Measurements from ENCODE around the gene FOXM1.

FOXM1 gene

DNA sequence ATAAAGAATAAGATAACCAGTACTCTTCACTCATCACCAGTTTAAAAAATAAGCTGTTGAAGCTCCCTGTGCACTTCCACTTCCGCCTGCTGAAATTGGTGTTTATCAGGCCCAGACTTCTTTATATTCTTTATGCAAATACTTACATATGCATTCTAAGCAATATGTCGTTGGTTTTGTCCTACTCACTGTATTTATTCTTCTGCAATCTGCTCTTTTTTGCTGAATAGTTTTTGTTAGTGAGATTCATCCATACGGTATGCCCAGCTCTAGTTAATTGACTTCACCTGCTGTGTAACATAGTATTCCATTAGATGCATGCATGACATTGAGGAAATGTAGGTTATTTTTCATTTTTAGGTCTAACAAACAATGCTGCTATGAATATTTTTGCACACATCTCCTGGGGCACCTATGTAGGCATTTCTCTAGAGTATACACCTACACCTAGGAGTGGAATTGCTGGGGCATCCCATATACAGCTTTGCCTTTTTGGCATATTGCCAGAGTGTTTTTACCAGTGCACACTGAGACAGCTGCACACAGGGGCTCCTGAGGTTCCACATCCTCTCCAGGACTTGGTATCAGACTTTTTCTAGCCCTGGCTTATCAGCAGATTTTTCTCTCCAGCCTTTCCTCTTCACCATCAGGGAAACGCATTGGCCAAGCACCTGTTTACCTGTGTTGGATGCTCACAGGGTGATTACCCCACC lies 41.1 kb downstream of the FOXM1 start:
- DNase-seq, result no peak

DNA sequence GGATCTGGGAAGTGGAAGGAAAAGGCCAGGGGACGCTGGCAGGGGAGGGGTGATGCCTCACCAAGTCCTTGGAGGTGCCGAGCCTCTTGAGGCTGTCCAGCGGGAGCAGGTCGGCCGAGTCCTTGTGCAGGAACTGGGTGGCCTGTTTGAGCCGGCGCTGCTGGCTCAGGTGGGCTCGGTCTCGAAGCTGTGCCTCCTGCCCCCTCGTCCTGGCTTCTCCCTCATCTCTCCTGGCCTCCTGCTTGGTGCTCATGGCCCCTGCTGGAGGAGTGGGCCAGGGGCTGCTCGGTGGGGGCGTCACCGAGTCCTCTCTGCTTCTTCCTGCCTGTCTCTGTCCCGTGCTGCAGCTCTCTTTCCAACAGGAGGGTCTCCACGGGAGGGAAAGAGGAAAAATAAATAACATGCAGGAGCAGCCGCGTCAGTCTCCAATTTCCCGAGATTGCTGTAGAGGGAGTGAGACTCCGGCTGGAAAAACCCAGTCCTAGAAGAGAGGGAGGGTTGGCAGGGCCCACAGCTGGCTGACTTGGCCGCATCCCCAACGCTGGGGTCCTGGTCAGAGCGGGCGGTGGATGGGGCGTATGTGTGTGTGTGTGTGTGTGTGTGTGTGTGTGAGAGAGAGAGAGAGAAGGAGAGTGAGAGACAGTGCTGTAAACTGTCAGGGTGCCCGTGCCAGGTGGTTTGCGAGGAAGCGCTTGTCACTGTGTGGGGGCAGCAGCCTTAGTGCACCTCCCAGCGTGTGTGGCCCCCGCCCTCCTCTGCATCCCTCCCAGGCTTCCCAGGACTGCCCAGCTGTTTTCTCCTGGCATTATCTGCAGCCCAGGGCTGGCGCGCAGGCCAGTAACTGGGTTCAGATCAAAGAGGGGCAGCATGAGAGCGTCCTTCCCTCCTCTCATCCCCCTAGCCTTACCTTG lies 42.1 kb downstream of the FOXM1 start, which contains the start of gene NRIP2:
TSS of gene NRIP2 (minus strand) at position 455 of the 911 bp plus-strand sequence. CDS start at position 403, 52 bp downstream.
- DNase-seq, result no peak

DNA sequence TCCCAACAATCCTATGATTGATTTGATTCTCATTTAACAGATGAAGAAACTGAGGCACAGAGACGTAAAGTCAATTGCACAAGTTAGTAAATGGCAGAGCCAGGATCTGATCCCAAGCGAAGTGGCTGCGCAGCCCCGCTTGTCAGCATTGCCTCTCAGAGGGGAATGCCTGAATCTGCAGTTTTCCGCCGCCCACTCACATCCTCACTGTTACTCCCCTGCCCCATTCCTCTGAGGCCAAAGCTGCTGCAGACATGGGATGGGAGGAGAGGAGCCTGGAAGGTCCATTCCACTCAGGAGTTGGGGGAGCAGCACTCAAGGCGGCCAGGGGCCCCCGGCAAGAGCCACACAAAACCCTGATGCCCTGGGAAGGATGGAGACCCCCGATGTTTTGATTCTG lies 43.2 kb downstream of the FOXM1 start:
- no peak for DNase-seq

DNA sequence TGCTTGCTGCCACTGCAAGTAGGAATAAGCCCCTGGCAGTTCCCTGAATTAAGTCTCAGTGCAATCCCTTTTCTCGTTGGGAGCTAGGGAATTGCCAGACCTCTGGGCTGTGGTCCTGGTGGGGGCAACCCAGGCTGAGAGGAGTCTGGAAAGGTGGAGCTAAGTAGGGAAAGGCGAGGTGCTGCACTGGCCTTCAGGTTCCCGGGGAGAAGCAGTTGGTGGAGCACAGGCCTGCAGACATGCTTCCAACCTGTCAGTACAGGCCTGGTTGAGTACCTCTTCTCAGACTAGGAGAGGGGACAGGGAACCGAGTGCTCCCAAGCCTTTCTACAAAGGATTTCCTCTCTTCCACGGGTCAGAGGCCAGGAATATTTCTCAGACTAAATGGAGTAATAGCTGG lies 43.6 kb downstream of the FOXM1 start:
- DNase-seq, result no peak

DNA sequence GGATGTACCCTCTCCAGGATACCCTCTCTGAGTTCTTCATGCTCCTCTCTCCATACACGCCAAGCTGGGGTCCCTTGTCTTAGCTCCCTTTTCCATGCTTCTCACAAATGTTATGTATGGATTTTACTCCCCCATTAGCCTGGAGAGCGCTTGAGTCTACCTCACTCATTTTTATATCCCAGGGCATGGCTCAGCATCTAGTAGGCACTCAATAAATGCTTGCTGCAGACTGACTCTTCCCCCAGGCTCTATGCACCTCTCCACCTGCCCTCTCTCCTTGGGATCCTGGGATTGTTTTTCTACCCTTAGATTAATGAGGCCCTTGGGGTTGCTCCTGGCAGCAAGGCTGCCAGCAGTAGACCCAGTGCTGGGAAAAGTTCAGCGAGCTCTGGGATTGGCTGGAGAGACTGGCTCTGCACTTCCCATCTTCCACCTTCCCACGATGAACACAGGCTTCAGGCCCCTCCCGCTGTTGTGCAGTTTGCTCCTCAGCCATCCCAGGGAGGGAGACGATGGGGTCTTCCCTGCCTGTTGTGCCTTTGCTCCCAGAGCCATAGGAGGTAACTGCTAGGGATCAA lies 44.3 kb downstream of the FOXM1 start:
- DNase-seq, result no peak

DNA sequence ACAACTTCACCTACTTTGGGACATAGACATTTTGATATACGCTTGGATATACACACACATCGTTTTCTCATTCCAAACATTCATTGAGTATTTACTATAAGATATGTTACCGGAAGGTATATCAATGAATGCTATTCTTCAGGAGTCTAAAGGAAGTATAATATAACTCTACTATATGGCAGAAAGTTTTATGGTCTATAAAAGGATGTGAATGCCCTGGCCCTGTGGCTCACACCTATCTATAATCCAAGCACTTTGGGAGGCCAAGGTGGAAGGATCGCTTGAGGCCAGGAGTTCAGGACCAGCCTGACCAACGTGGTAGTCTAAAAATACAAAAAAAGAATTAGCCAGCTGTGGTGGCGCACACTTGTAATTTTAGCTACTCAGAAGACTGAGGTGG lies 47.7 kb downstream of the FOXM1 start:
- DNase-seq, result no peak

DNA sequence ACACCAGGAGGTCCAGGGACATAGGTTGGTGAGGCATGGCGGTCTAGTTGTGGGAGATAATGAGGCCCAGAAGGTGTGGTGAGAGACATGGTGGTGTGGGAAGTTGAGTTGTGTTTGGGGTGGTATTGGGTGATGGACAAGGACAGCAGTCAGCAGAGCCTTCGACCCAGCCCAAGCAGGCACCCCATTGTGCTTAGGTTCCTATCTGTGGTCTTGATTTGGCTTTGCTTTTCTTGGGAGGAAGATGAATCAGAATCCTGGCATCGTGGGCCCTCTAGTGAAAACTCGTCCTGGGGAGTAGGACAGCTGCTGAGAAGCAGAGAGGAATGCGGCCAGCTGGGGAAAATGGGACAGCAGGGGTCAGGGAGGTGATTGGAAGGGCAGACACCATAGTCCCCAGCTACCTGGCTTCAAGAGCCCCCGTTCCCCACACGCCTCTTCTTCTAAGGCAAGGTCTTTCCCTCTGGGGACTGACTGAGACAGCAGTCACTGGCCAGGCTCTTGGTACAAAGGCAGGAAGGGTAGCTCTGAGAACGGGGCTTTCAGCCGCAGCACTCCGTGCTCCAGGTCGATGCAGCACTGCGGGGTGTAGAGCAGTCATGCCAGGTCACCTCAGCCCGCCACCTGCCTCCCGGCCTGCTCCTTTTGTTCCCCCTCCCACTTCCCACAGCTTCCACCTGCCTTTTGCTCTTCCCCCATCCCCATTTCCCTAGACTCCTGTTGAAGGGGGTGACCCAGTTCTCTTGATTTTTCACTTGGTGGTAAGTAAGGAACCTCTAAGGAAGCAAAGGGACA lies 50.1 kb downstream of the FOXM1 start:
- DNase-seq, result no peak

DNA sequence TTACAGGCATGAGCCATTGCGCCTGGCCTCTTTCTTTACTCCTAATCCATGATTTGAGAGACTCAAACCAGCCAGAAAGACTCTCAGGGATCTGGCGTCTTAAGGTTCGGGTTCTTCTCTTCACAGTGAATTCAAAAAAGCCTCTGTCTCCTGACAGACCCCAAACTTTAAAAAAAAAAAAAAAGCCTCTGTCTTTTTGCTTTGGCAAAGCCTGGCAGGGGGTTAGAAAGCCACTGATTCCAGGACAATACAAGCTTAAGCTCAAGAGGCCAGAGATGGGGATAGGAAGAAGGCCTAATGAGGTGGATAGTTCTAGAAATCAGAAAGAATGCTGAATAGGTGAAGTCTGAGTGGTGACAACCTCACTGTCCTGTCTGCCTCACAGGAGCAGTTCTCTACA lies 50.9 kb downstream of the FOXM1 start:
- DNase-seq, result no peak

DNA sequence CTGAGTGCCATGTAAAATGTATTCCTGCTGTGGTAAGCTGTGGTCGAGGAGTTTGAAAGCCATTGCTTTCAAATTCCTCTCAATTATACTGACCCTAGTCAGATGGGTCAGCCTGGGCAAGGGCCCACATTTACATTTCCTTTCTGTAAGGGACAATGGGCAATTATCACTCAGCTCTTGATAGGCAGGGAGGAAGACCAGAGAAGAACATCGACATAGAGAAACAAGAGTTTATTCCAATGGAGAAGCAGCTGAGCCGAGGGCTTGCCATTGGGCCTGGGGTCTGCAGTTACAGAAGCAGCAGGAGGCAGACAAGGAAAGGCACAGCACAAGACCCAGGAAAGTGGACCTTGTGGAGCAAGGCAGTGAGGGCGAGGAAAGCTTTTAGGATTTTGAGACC lies 51.8 kb downstream of the FOXM1 start:
- no peak for DNase-seq

DNA sequence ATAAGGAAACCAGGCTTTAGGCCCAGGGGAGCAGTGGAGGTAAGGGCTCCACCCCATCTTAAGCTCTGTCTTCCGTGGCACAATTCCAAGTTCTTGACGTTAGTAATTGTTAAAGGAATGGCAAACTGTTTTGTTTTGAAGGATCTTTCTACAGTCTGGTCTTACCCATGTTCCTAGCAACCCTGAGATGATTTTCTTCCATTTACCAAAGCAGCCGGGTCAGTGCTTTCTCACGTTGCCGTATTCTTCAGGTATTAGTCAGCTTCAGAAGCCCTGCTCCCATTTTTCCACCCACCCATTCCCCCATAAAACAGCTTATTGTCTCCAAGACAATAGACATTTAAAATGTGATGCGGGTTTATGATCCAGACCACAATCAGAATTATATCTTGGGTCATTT lies 52.4 kb downstream of the FOXM1 start:
- DNase-seq, result no peak

DNA sequence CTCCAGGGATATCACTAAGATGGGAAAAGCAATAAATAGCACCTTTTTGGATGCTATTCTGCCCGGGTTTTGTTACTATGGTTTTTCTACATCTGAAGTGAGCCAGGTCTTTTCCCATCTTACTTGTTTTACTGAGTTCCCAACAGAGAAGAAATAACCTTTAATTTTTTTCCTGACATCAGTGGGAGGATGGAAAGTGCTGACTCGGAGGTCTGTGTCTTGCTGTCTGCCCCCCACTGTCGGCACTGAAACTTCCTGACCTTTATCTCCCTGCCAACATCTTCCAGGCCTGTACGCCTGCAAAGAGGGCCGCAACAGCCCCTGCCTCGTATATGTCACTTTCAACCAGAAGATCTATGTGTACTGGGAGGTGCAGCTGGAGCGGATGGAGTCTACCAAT lies 53.5 kb downstream of the FOXM1 start:
- DNase-seq, result no peak

DNA sequence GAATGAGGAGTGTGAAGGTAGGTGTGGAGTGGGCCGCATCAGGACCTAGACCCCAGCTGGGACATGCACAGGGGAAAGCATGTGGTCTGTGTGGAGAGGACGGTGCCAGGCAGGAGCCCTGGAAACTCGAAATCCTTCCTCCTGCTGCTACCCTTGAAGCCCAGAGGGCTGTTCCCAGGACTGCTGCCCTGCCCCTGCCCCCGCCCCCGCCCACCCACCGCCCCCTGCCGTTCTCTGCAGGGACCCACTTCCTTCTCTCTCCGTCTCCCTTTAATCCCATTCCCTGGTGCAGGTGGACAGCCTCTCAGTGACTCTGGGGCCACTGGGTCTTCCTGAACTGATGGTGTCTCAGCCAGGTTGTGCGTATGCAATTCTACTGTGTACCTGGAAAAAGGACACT lies 56.5 kb downstream of the FOXM1 start:
- DNase-seq, result no peak

DNA sequence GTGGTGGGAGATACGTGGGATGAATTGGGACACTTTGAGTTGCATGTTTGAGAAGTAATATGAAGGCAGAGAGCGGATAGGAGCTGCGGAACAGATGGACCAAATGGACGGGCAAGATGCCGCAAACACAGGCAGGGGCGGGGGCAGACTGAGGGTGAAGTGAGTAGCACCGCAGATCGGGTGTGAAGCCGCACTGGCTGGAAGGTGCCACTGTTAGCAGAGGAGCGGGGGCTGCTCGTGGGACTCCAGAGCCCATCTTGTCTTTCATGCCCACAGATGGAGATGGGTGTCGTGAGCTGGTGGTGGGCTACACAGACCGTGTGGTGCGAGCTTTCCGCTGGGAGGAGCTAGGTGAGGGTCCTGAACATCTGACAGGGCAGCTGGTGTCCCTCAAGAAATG lies 57.2 kb downstream of the FOXM1 start:
- DNase-seq, result no peak

DNA sequence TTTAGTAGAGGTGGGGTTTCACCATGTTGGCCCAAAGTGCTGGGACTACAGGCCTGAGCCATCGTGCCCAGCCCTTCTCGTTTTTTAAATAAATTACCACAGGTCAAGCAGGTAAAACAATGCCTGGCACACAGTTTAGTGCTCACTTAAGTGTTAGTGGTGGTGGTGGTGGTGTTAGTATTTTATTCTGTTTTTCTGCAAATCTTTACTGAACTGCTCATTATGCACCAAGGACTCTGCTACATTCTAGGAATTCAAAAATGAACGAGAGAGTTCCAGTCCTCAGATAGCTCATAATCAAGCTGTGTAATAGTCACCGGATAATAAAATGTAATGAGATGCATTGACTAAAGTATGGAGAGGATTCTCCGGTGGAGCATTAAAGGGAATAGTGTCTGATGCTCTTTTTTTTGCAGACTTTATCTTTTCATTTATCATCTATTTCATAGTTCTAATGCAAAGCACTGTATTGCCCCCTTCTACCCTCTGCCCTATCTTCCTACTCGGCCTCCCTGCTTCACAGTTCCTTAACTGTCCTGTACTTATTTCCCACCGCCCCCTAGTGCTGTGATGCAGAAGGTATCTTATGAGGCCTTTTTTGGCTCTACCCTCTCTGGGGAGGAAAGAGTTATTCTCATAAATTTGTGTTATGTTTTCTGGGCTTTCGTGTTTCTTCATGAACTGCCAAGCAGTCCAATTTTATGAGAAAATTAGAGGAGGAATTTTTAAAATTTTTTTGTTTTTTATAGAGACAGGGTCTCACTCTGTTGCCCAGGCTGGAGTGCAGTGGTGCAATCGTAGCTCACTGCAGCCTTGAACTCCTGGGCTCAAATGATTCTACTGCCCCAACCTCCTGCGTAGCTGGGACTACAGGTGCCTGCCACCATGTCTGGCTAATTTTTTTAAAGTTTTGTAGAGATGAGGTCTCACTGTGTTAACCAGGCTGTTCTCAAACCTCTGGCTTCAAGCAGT lies 63.5 kb downstream of the FOXM1 start:
- peak; percentile 66 for DNase-seq

DNA sequence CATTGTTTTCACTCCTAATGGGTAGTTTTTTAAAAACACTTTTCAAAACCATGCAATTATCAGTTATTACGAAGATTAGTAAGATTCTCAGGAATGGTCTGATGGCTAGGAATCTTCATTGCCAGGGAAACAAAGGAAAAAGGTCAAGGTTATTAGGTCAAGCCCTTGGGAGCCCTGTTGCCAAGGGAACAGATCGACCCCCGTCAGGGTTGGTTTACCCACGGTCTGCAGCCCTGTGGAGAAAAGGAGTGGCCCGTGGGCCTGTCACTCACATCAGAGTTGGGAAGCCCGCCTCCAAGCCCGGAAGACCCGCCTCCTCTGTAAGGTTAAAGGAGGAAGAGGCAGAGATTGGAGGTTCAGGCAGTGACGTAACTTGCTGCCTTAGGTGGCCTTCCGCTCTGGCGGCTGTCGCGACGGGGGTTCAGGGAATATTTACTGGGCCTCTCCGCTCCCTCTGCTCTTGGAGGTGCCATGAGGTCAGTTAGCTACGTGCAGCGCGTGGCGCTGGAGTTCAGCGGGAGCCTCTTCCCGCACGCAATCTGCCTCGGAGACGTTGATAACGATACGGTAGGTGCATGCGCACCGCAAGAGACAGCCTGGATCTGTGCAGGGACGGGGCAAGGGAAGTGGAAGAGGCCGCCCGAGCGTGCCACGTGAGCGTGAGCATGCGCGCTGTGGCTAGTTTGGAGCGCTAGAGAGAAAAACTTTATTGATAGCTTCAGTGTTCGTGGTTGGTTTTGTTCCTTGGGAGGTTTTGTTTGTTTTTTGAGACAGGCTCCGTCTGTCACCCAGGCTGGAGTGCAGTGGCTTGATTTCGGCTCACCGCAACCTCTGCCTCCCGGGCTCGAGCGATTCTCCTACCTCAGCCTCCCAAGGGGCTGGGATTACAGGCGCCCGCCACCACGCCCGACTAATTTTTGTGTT lies 64.4 kb downstream of the FOXM1 start, which contains the start of gene ITFG2:
TSS of gene ITFG2 (plus strand) at position 379 of the 924 bp plus-strand sequence. CDS start at position 472, 93 bp downstream.
- peak; percentile 97 for DNase-seq

DNA sequence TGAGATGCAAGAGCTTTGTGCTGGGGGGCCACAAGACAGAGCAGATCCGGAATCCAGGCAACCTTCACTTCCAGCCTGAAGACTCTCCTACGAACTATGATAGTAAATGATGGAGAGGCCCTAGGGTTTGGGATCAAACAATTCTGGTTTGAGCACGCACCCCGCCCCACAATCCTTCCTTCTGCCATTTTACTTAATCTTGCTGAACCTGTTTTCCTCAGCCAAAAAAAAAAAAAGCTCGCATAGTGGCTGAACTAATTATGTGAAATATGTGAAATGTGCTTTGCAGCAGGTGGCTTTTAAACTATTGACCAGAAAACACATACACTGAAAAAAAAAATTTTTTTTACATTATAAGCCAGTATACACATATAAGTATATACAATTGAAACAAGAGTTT lies 65.2 kb downstream of the FOXM1 start:
- DNase-seq, result no peak
